ENCODE data around the gene IGFLR1. TPM values are rescaled to one million over a fixed set of nuclear protein-coding genes. Genes with fewer than 3 reads are reported as not detected.
A peak's percentile ranks its signal among the peaks of the same experiment; 100 is the strongest.

The IGFLR1 gene
- total RNA-seq, 4 donors from 2014 or later: 4.8 to 25.5 (median 10.7) TPM

GRCh38 chr19:35757231-35757748 is 15.0 kb upstream of the IGFLR1 start:
- TF ChIP-seq POLR2A (IDR thresholded peaks at IDR 0.05): peak in 1 of 2 donors; percentile 1
- TF ChIP-seq, protein P1, sequence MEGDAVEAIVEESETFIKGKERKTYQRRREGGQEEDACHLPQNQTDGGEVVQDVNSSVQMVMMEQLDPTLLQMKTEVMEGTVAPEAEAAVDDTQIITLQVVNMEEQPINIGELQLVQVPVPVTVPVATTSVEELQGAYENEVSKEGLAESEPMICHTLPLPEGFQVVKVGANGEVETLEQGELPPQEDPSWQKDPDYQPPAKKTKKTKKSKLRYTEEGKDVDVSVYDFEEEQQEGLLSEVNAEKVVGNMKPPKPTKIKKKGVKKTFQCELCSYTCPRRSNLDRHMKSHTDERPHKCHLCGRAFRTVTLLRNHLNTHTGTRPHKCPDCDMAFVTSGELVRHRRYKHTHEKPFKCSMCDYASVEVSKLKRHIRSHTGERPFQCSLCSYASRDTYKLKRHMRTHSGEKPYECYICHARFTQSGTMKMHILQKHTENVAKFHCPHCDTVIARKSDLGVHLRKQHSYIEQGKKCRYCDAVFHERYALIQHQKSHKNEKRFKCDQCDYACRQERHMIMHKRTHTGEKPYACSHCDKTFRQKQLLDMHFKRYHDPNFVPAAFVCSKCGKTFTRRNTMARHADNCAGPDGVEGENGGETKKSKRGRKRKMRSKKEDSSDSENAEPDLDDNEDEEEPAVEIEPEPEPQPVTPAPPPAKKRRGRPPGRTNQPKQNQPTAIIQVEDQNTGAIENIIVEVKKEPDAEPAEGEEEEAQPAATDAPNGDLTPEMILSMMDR (IDR thresholded peaks at IDR 0.05): no peak
- TF ChIP-seq EP300 (IDR thresholded peaks at IDR 0.05): peak; percentile 45 to 46
- 6 to 8% methylated on average over 17 to 19 of the region's 19 CpGs for WGBS, 2 donors
- H3K27me3 ChIP-seq: no peaks in the 10 kb centered on the region
- peaks cover 0 to 56% (median under 1%) of the 10 kb centered on the region in 3 donors for H3K36me3 ChIP-seq
- DNase-seq (ENCODE audit: low spot score in 2 of 2): peak; percentile 84
- H3K4me3 ChIP-seq: peak overlapping the region; percentile 27 to 94 (median 89)
- H3K4me1 ChIP-seq: peaks cover 4 to 53% (median 21%) of the 10 kb centered on the region in 4 donors
- peak overlapping the region; percentile 90 to 99 (median 96) for H3K27ac ChIP-seq
- no peaks in the 10 kb centered on the region for H3K9me3 ChIP-seq

- Histone ChIP-seq H3K9me3 (no peaks in the 10 kb centered on the region), H3K4me1 (peaks cover 4 to 53% (median 21%) of the 10 kb centered on the region in 4 donors), H3K36me3 (peaks cover 0 to 56% (median 4%) of the 10 kb centered on the region in 3 donors), H3K4me3 (peak within 1 kb of the TSS; percentile 54 to 94 (median 89)), H3K27ac (peak within 1 kb of the TSS; percentile 90 to 99 (median 96)), H3K27me3 (no peaks in the 10 kb centered on the region)
- peak in 1 of 2 donors; percentile 59 for TF ChIP-seq EP300 (IDR thresholded peaks at IDR 0.05)
- TF ChIP-seq, protein P1 (IDR thresholded peaks at IDR 0.05): no peak
- TF ChIP-seq POLR2A (IDR thresholded peaks at IDR 0.05): peak in 1 of 2 donors; percentile 68
- DNase-seq (ENCODE audit: low spot score in 2 of 2): peak; percentile 49 to 52
- 6 to 8% methylated on average over 45 to 48 of the region's 52 CpGs for WGBS, 2 donors
These were observed 14.4 kb upstream of the IGFLR1 start, which contains the start of gene HSPB6 for GRCh38 chr19:35756377-35757230. Gene HSPB6, minus strand, starts transcription at chr19:35757029. Its CDS starts 21 bp downstream, at chr19:35757008.

GRCh38 chr19:35755550-35756376 is 13.5 kb upstream of the IGFLR1 start:
- WGBS, 2 donors: 37 to 38% methylated on average over 25 to 28 of the region's 74 CpGs
- Histone ChIP-seq H3K9me3 (no peaks in the 10 kb centered on the region), H3K36me3 (peaks cover 0 to 55% (median 4%) of the 10 kb centered on the region in 3 donors), H3K27ac (peak overlapping the region; percentile 90 to 99 (median 96)), H3K4me3 (peak overlapping the region; percentile 54 to 94 (median 89)), H3K4me1 (peaks cover 4 to 53% (median 21%) of the 10 kb centered on the region in 4 donors), H3K27me3 (no peaks in the 10 kb centered on the region)
- DNase-seq (ENCODE audit: low spot score in 2 of 2): peak; percentile 84 to 90
- peak in 1 of 2 donors; percentile 72 for TF ChIP-seq EP300 (IDR thresholded peaks at IDR 0.05)
- TF ChIP-seq, protein P1 (IDR thresholded peaks at IDR 0.05): no peak
- peak in 1 of 2 donors; percentile 51 for TF ChIP-seq POLR2A (IDR thresholded peaks at IDR 0.05)

- Histone ChIP-seq H3K4me3 (peak overlapping the region in 1 of 4 donors; percentile 94), H3K27me3 (no peaks in the 10 kb centered on the region), H3K27ac (peak overlapping the region; percentile 81 to 99 (median 96)), H3K9me3 (no peaks in the 10 kb centered on the region), H3K36me3 (peaks cover 0 to 49% (median 4%) of the 10 kb centered on the region in 3 donors), H3K4me1 (peaks cover 4 to 55% (median 21%) of the 10 kb centered on the region in 4 donors)
- TF ChIP-seq, protein P1 (IDR thresholded peaks at IDR 0.05): no peak
- TF ChIP-seq EP300 (IDR thresholded peaks at IDR 0.05) (no peak), POLR2A (IDR thresholded peaks at IDR 0.05) (no peak)
- 51 to 52% methylated on average over 17 of the region's 17 CpGs for WGBS, 2 donors
- DNase-seq (ENCODE audit: low spot score in 2 of 2): no peak
These were observed 12.9 kb upstream of the IGFLR1 start for GRCh38 chr19:35755131-35755549.

Data from tibial nerve (tissue), 4 donors.